ENCODE data around the gene MSH2.

MSH2 gene

GRCh38 chr2:47402805-47403608, at the start of gene MSH2:
Gene MSH2 (plus strand): TSS chr2:47403156. CDS start chr2:47403192, 36 bp downstream.
- Histone ChIP-seq H2AFZ (ENCODE audit: low read depth, low read length) (peak within 1 kb of the TSS; percentile 81), H3K9me3 (ENCODE audit: insufficient read depth, low read length, severe bottlenecking) (no peaks in the 10 kb centered on the region), H3K4me2 (ENCODE audit: insufficient read depth, low read length) (peak within 1 kb of the TSS; percentile 78), H3K27ac (ENCODE audit: low read length) (peak within 1 kb of the TSS; percentile 90), H3K4me1 (ENCODE audit: insufficient read depth, low read length) (peaks cover 42% of the 10 kb centered on the region), H3K9ac (ENCODE audit: low read depth, low read length) (peak within 1 kb of the TSS; percentile 85), H3K79me2 (ENCODE audit: insufficient read depth, low read length) (peaks cover 51% of the 10 kb centered on the region), H3K27me3 (ENCODE audit: insufficient read depth, low read length, poor library complexity) (no peaks in the 10 kb centered on the region), H4K20me1 (ENCODE audit: insufficient read depth, low read length) (peaks cover 15% of the 10 kb centered on the region), H3K36me3 (ENCODE audit: insufficient read depth, low read length) (peaks cover 28% of the 10 kb centered on the region), H3K4me3 (ENCODE audit: low read depth in 1 of 2, low read length in 2 of 2) (peak within 1 kb of the TSS; percentile 37 to 76)
- TF ChIP-seq CTCF (IDR thresholded peaks at IDR 0.05; ENCODE audit: borderline replicate concordance, extremely low read depth, low read length, poor library complexity, severe bottlenecking) (peak; percentile 49), EZH2 (IDR thresholded peaks at IDR 0.05; ENCODE audit: borderline replicate concordance, low read depth, low read length, severe bottlenecking) (no peak)
- peak; percentile 89 for ATAC-seq (ENCODE audit: insufficient read depth, low read depth)
- DNase-seq, result peak; percentile 98

- H3K4me2 ChIP-seq (ENCODE audit: insufficient read depth, low read length), result no peak overlapping the region
- ATAC-seq (ENCODE audit: insufficient read depth, low read depth), result no peak
- TF ChIP-seq CTCF (IDR thresholded peaks at IDR 0.05; ENCODE audit: borderline replicate concordance, extremely low read depth, low read length, poor library complexity, severe bottlenecking) (no peak), EZH2 (IDR thresholded peaks at IDR 0.05; ENCODE audit: borderline replicate concordance, low read depth, low read length, severe bottlenecking) (no peak)
- H3K4me1 ChIP-seq (ENCODE audit: insufficient read depth, low read length), result no peaks in the 10 kb centered on the region
- no peaks in the 10 kb centered on the region for H4K20me1 ChIP-seq (ENCODE audit: insufficient read depth, low read length)
- DNase-seq, result no peak
- H3K27ac ChIP-seq (ENCODE audit: low read length), result no peak overlapping the region
- H3K79me2 ChIP-seq (ENCODE audit: insufficient read depth, low read length), result no peaks in the 10 kb centered on the region
- H3K36me3 ChIP-seq (ENCODE audit: insufficient read depth, low read length), result no peaks in the 10 kb centered on the region
- no peak overlapping the region for H3K9ac ChIP-seq (ENCODE audit: low read depth, low read length)
- H3K9me3 ChIP-seq (ENCODE audit: insufficient read depth, low read length, severe bottlenecking), result no peaks in the 10 kb centered on the region
- H3K27me3 ChIP-seq (ENCODE audit: insufficient read depth, low read length, poor library complexity), result no peaks in the 10 kb centered on the region
- H2AFZ ChIP-seq (ENCODE audit: low read depth, low read length), result no peak overlapping the region
- H3K4me3 ChIP-seq (ENCODE audit: low read depth in 1 of 2, low read length in 2 of 2), result no peak overlapping the region
Measured at GRCh38 chr2:47354013-47354847, 48.7 kb upstream of the MSH2 start.

DNA sequence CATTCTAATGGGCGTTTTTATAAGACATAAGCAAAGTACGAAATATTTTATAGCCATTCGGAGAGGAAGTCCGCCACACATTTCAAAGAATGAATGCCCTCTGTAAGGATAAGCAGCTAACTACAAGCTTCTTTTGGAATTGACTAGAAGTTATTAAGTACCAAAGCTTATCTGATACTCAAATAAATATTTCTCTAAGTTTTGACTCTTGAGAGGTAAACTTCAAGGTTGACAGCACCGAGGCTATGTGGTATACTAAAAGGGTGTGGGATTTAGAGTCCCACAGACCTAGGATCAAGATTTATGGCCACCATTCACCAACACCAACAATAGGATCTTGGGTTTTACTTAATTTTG, 48.1 kb upstream of the MSH2 start:
- no peak for DNase-seq
- Histone ChIP-seq H3K36me3 (ENCODE audit: insufficient read depth, low read length) (no peaks in the 10 kb centered on the region), H3K4me3 (ENCODE audit: low read depth in 1 of 2, low read length in 2 of 2) (no peak overlapping the region), H3K27ac (ENCODE audit: low read length) (no peak overlapping the region), H3K9ac (ENCODE audit: low read depth, low read length) (no peak overlapping the region), H2AFZ (ENCODE audit: low read depth, low read length) (no peak overlapping the region), H4K20me1 (ENCODE audit: insufficient read depth, low read length) (no peaks in the 10 kb centered on the region), H3K79me2 (ENCODE audit: insufficient read depth, low read length) (no peaks in the 10 kb centered on the region), H3K4me2 (ENCODE audit: insufficient read depth, low read length) (no peak overlapping the region), H3K9me3 (ENCODE audit: insufficient read depth, low read length, severe bottlenecking) (no peaks in the 10 kb centered on the region), H3K27me3 (ENCODE audit: insufficient read depth, low read length, poor library complexity) (no peaks in the 10 kb centered on the region), H3K4me1 (ENCODE audit: insufficient read depth, low read length) (no peaks in the 10 kb centered on the region)
- no peak for TF ChIP-seq CTCF (IDR thresholded peaks at IDR 0.05; ENCODE audit: borderline replicate concordance, extremely low read depth, low read length, poor library complexity, severe bottlenecking)
- TF ChIP-seq EZH2 (IDR thresholded peaks at IDR 0.05; ENCODE audit: borderline replicate concordance, low read depth, low read length, severe bottlenecking), result no peak
- no peak for ATAC-seq (ENCODE audit: insufficient read depth, low read depth)

Measured in DND-41 (cell line).